NT2/D1 (cell line): ENCODE results near the gene TMEM150A.

Experiments used
- SUZ12 ChIP-seq: IDR thresholded peaks from 2 replicates; pipeline ENCODE4 v1.6.1; 2011; ENCODE audit not compliant: insufficient read length, insufficient read depth; ENCODE audit errors: extremely low read depth
- YY1 ChIP-seq: IDR thresholded peaks from 2 replicates; pipeline ENCODE4 v1.6.1; 2011; ENCODE audit not compliant: insufficient read length, insufficient read depth

DNA sequence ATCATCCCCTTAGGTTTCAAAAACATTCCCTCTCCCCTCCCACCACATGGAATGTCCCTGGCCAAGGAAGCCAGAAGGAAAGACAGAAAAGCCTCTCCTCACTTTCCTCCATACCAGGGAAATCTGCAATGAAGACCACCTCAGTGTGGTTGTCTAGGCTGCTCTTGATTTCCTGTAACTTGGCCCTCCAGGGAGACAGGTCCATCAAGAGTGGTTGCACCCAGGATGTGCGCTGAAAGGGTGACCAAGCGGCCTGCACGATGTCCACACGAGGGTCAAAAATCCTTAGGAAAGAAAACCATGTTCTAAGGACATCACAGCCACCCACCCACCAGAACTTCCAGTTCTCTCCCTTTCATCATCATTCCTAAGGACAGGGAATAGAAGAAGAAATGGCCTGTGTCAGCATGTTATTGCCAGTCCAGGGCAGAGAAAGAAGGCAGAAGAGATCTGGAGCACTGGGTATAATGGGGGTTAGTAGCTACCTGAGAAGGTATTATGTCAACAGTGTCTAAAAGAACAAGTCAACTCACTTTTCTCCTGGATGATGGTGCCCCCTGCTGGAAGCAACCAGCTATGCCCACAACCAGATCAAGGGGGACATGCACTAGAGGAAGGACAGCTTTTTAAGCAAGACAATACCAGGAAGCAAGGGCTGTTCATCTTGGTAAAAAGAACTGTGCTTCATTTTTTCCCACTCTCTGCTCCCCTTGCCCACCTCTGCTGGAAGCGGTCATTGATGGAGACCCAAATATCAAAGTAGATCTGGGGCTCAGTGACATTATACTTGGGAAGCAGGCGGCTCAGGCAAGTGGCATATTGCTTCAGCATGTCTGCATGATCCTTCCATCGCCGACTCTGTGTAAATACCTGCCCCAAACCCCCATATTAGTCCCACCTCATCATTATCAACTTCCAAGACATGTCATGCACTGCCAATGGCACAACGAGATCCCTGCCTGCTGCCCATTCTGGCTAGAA, 50.5 kb downstream of the TMEM150A start:
- TF ChIP-seq YY1 (no peak), SUZ12 (no peak)
